Activated CD4-positive, alpha-beta memory T cell treated with anti-CD3 and anti-CD28 coated beads for 36 hours (primary cell): ENCODE results near the gene MYO1D. TPM values are rescaled to one million over a fixed set of nuclear protein-coding genes. Genes with fewer than 3 reads are reported as not detected.

Experiments
- CTCF ChIA-PET: fragments of 350-600 bp; sonication (Branson Sonifier 250); formaldehyde crosslinking; loops from one replicate; lab custom pipeline; 2021; ENCODE audit warnings: antibody characterized with exemption, inconsistent platforms; lab: Charles Lee
- POLR2A ChIA-PET: fragments of 350-600 bp; sonication (Branson Sonifier 250); formaldehyde crosslinking; loops from one replicate; lab custom pipeline; 2021; ENCODE audit warnings: antibody characterized with exemption; lab: Charles Lee
- DNase-seq: peaks from one replicate; pipeline ENCODE4 v3.0.0-alpha.2; 2020
- H3K27ac Mint-ChIP-seq: one replicate; pipeline ENCODE4 v1.8.0; 2021; ENCODE audit warnings: mixed read lengths
- H3K27me3 Mint-ChIP-seq: one replicate; pipeline ENCODE4 v1.8.0; 2021; ENCODE audit warnings: mixed read lengths
- H3K36me3 Mint-ChIP-seq: one replicate; pipeline ENCODE4 v1.8.0; 2021; ENCODE audit warnings: mixed read lengths
- H3K4me1 Mint-ChIP-seq: one replicate; pipeline ENCODE4 v1.8.0; 2021; ENCODE audit warnings: low read depth, mixed read lengths
- H3K4me3 Mint-ChIP-seq: one replicate; pipeline ENCODE4 v1.8.0; 2021; ENCODE audit warnings: mild to moderate bottlenecking, mixed read lengths
- H3K9me3 Mint-ChIP-seq: one replicate; pipeline ENCODE4 v1.8.0; 2021; ENCODE audit warnings: mixed read lengths
- intact Hi-C: fragments of 100-400 bp; cut with micrococcal nuclease; formaldehyde crosslinking; loops from one replicate; pipeline ENCODE4 v1.15.1; 2023
- total RNA-seq, 2 experiments: library from RNA; stranded (reverse); gene quantifications; one replicate each; pipeline ENCODE4 v1.2.3, GENCODE V29; 2021

The MYO1D gene
- total RNA-seq, 2 experiments from 2014 or later = 13.5 to 18.9 TPM

- Mint-ChIP-seq H3K9me3 (no peaks in the 10 kb centered on the region), H3K27me3 (no peaks in the 10 kb centered on the region), H3K4me3 (no peak overlapping the region), H3K36me3 (no peaks in the 10 kb centered on the region), H3K27ac (no peak overlapping the region), H3K4me1 (no peaks in the 10 kb centered on the region)
- no peak for DNase-seq
- CTCF ChIA-PET = interaction anchor here (0.8 to 1.8 kb wide), 2 partner anchors 22 to 72 kb away, joined by 3 to 8 read pairs; partner anchors contain the start of gene MYO1D
- POLR2A ChIA-PET = no interaction called here
- intact Hi-C loops = no loop called here
Observed at GRCh38 chr17:32854832-32855389, 22.0 kb downstream of the MYO1D start.

GRCh38 chr17:32854207-32854606, 22.7 kb downstream of the MYO1D start:
- no peaks in the 10 kb centered on the region for H3K4me1 Mint-ChIP-seq
- intact Hi-C loops = no loop called here
- no peaks in the 10 kb centered on the region for H3K9me3 Mint-ChIP-seq
- ChIA-PET POLR2A (no interaction called here), CTCF (interaction anchor here (0.8 to 1.8 kb wide), 2 partner anchors 23 to 71 kb away, joined by 3 to 8 read pairs; partner anchors contain the start of gene MYO1D)
- H3K27me3 Mint-ChIP-seq = no peaks in the 10 kb centered on the region
- H3K27ac Mint-ChIP-seq = no peak overlapping the region
- DNase-seq = no peak
- no peaks in the 10 kb centered on the region for H3K36me3 Mint-ChIP-seq
- no peak overlapping the region for H3K4me3 Mint-ChIP-seq

GRCh38 chr17:32852811-32853210, 24.1 kb downstream of the MYO1D start:
- no peak overlapping the region for H3K4me3 Mint-ChIP-seq
- H3K4me1 Mint-ChIP-seq = no peaks in the 10 kb centered on the region
- DNase-seq = no peak
- ChIA-PET POLR2A (no interaction called here), CTCF (no interaction called here)
- no peaks in the 10 kb centered on the region for H3K36me3 Mint-ChIP-seq
- no peaks in the 10 kb centered on the region for H3K9me3 Mint-ChIP-seq
- no peaks in the 10 kb centered on the region for H3K27me3 Mint-ChIP-seq
- intact Hi-C loops = no loop called here
- H3K27ac Mint-ChIP-seq = no peak overlapping the region

- Mint-ChIP-seq H3K4me3 (no peak overlapping the region), H3K27ac (no peak overlapping the region), H3K4me1 (no peaks in the 10 kb centered on the region), H3K27me3 (no peaks in the 10 kb centered on the region), H3K9me3 (no peaks in the 10 kb centered on the region), H3K36me3 (no peaks in the 10 kb centered on the region)
- ChIA-PET CTCF (no interaction called here), POLR2A (no interaction called here)
- intact Hi-C loops = no loop called here
- DNase-seq = no peak
Observed at GRCh38 chr17:32849879-32850278, 27.0 kb downstream of the MYO1D start.

GRCh38 chr17:32847977-32848376, 28.9 kb downstream of the MYO1D start:
- H3K27ac Mint-ChIP-seq = no peak overlapping the region
- no peaks in the 10 kb centered on the region for H3K27me3 Mint-ChIP-seq
- intact Hi-C loops = no loop called here
- DNase-seq = no peak
- H3K36me3 Mint-ChIP-seq = no peaks in the 10 kb centered on the region
- H3K4me3 Mint-ChIP-seq = no peak overlapping the region
- H3K4me1 Mint-ChIP-seq = no peaks in the 10 kb centered on the region
- no peaks in the 10 kb centered on the region for H3K9me3 Mint-ChIP-seq
- ChIA-PET CTCF (no interaction called here), POLR2A (no interaction called here)

- POLR2A ChIA-PET = no interaction called here
- Mint-ChIP-seq H3K27ac (no peak overlapping the region), H3K4me1 (no peaks in the 10 kb centered on the region), H3K9me3 (no peaks in the 10 kb centered on the region), H3K27me3 (no peaks in the 10 kb centered on the region), H3K36me3 (no peaks in the 10 kb centered on the region), H3K4me3 (no peak overlapping the region)
- intact Hi-C loops = no loop called here
- no peak for DNase-seq
- CTCF ChIA-PET = no interaction called here
Observed at GRCh38 chr17:32846143-32846542, 30.8 kb downstream of the MYO1D start.

- H3K4me3 Mint-ChIP-seq = no peak overlapping the region
- intact Hi-C loops = no loop called here
Observed at GRCh38 chr17:32840241-32840640, 36.7 kb downstream of the MYO1D start.

GRCh38 chr17:32836527-32836926, 40.4 kb downstream of the MYO1D start:
- H3K36me3 Mint-ChIP-seq = no peaks in the 10 kb centered on the region
- peaks cover 2% of the 10 kb centered on the region for H3K27me3 Mint-ChIP-seq
- DNase-seq = no peak
- CTCF ChIA-PET = interaction anchor here (0.6 to 0.9 kb wide), 2 partner anchors 41 to 67 kb away, joined by 3 to 4 read pairs; partner anchors contain the start of gene MYO1D
- no peak overlapping the region for H3K27ac Mint-ChIP-seq
- intact Hi-C loops = no loop called here
- POLR2A ChIA-PET = no interaction called here
- no peaks in the 10 kb centered on the region for H3K4me1 Mint-ChIP-seq
- H3K4me3 Mint-ChIP-seq = no peak overlapping the region
- H3K9me3 Mint-ChIP-seq = no peaks in the 10 kb centered on the region

More at GRCh38 chr17:32840241-32840640, 36.7 kb downstream of the MYO1D start:
- no peak for DNase-seq
- Mint-ChIP-seq H3K27me3 (no peaks in the 10 kb centered on the region), H3K4me1 (no peaks in the 10 kb centered on the region), H3K27ac (no peak overlapping the region), H3K9me3 (no peaks in the 10 kb centered on the region), H3K36me3 (no peaks in the 10 kb centered on the region)
- ChIA-PET CTCF (interaction anchor here (0.6 kb wide), 1 partner anchor 546 kb away, joined by 3 read pairs; no protein-coding TSS in a partner anchor), POLR2A (no interaction called here)

- POLR2A ChIA-PET = no interaction called here
Observed at GRCh38 chr17:32835291-32835761, 41.6 kb downstream of the MYO1D start.

GRCh38 chr17:32834104-32834503, 42.8 kb downstream of the MYO1D start:
- H3K36me3 Mint-ChIP-seq = no peaks in the 10 kb centered on the region
- H3K4me1 Mint-ChIP-seq = peaks cover 12% of the 10 kb centered on the region
- no peak overlapping the region for H3K4me3 Mint-ChIP-seq
- ChIA-PET POLR2A (no interaction called here), CTCF (interaction anchor here (2.5 kb wide), 1 partner anchor 51 kb away, joined by 8 read pairs; no protein-coding TSS in a partner anchor)
- H3K27me3 Mint-ChIP-seq = peaks cover 2% of the 10 kb centered on the region
- intact Hi-C loops = no loop called here
- DNase-seq = no peak
- no peaks in the 10 kb centered on the region for H3K9me3 Mint-ChIP-seq
- H3K27ac Mint-ChIP-seq = no peak overlapping the region

More at GRCh38 chr17:32835291-32835761, 41.6 kb downstream of the MYO1D start:
- Mint-ChIP-seq H3K9me3 (no peaks in the 10 kb centered on the region), H3K27me3 (peaks cover 2% of the 10 kb centered on the region), H3K4me1 (peaks cover under 1% of the 10 kb centered on the region), H3K27ac (no peak overlapping the region), H3K36me3 (no peaks in the 10 kb centered on the region), H3K4me3 (no peak overlapping the region)
- CTCF ChIA-PET = interaction anchor here (0.7 to 2.5 kb wide), 3 partner anchors 42 to 74 kb away, joined by 3 to 8 read pairs (median 5); partner anchors contain the start of gene MYO1D
- DNase-seq = no peak
- intact Hi-C loops = no loop called here

- Mint-ChIP-seq H3K27me3 (peaks cover 6% of the 10 kb centered on the region), H3K4me1 (peaks cover 17% of the 10 kb centered on the region), H3K27ac (no peak overlapping the region), H3K4me3 (no peak overlapping the region), H3K36me3 (no peaks in the 10 kb centered on the region), H3K9me3 (no peaks in the 10 kb centered on the region)
- ChIA-PET POLR2A (no interaction called here), CTCF (interaction anchor here (2.5 kb wide), 1 partner anchor 50 kb away, joined by 8 read pairs; no protein-coding TSS in a partner anchor)
- intact Hi-C loops = no loop called here
- no peak for DNase-seq
Observed at GRCh38 chr17:32833526-32833925, 43.4 kb downstream of the MYO1D start.

- ChIA-PET POLR2A (no interaction called here), CTCF (no interaction called here)
- Mint-ChIP-seq H3K27ac (no peak overlapping the region), H3K27me3 (peaks cover 6% of the 10 kb centered on the region), H3K36me3 (no peaks in the 10 kb centered on the region), H3K9me3 (no peaks in the 10 kb centered on the region), H3K4me1 (peaks cover 19% of the 10 kb centered on the region), H3K4me3 (no peak overlapping the region)
- intact Hi-C loops = no loop called here
- no peak for DNase-seq
Observed at GRCh38 chr17:32833076-32833475, 43.8 kb downstream of the MYO1D start.
